ENCODE measurements around the gene EMP3.
"Not testable (repeated sequence)": the region's sequence is repeated elsewhere in the genome, so short reads cannot be mapped to it uniquely, and the experiment has no call there.

Gene EMP3

GRCh38 chr19:48315712-48316111, 9.6 kb upstream of the EMP3 start:
- no peak for DNase-seq (ENCODE audit: low read depth in 1 of 2, low spot score in 1 of 2)

GRCh38 chr19:48317708-48317960, 7.7 kb upstream of the EMP3 start:
- DNase-seq (ENCODE audit: low read depth in 1 of 2, low spot score in 1 of 2): not testable (repeated sequence)

GRCh38 chr19:48318286-48318987, 6.9 kb upstream of the EMP3 start:
- no peak for DNase-seq (ENCODE audit: low read depth in 1 of 2, low spot score in 1 of 2)

GRCh38 chr19:48319647-48320541, 5.5 kb upstream of the EMP3 start:
- peak; percentile 64 to 71 for DNase-seq (ENCODE audit: low read depth in 1 of 2, low spot score in 1 of 2)

- DNase-seq (ENCODE audit: low read depth in 1 of 2, low spot score in 1 of 2): peak; percentile 90 to 94
Measured at GRCh38 chr19:48321372-48321621, 4.1 kb upstream of the EMP3 start.

GRCh38 chr19:48321622-48322591, 3.4 kb upstream of the EMP3 start:
- peak; percentile 98 to 99 for DNase-seq (ENCODE audit: low read depth in 1 of 2, low spot score in 1 of 2)

GRCh38 chr19:48329167-48329891, 4.0 kb downstream of the EMP3 start:
- no peak for DNase-seq (ENCODE audit: low read depth in 1 of 2, low spot score in 1 of 2)

GRCh38 chr19:48330012-48330681, 4.8 kb downstream of the EMP3 start:
- peak; percentile 70 to 72 for DNase-seq (ENCODE audit: low read depth in 1 of 2, low spot score in 1 of 2)

GRCh38 chr19:48332351-48332661, 7.0 kb downstream of the EMP3 start:
- DNase-seq (ENCODE audit: low read depth in 1 of 2, low spot score in 1 of 2): no peak

GRCh38 chr19:48332662-48333466, 7.5 kb downstream of the EMP3 start:
- DNase-seq (ENCODE audit: low read depth in 1 of 2, low spot score in 1 of 2): peak; percentile 84 to 88

- peak; percentile 83 to 89 for DNase-seq (ENCODE audit: low read depth in 1 of 2, low spot score in 1 of 2)
Measured at GRCh38 chr19:48333467-48334384, 8.4 kb downstream of the EMP3 start.

GRCh38 chr19:48338253-48338755, 13.0 kb downstream of the EMP3 start:
- DNase-seq (ENCODE audit: low read depth in 1 of 2, low spot score in 1 of 2): no peak

GRCh38 chr19:48338802-48339503, 13.6 kb downstream of the EMP3 start:
- DNase-seq (ENCODE audit: low read depth in 1 of 2, low spot score in 1 of 2): no peak

- DNase-seq (ENCODE audit: low read depth in 1 of 2, low spot score in 1 of 2): no peak
Measured at GRCh38 chr19:48340995-48341394, 15.6 kb downstream of the EMP3 start.

- DNase-seq (ENCODE audit: low read depth in 1 of 2, low spot score in 1 of 2): no peak
Measured at GRCh38 chr19:48341515-48342413, 16.4 kb downstream of the EMP3 start.

GRCh38 chr19:48342414-48342738, 17.0 kb downstream of the EMP3 start:
- no peak for DNase-seq (ENCODE audit: low read depth in 1 of 2, low spot score in 1 of 2)

All from activated T-helper 1 cell treated with anti-CD3 and anti-CD28 coated beads, Interleukin-2, amount 50 U/mL, for 16 hours (primary cell).